Measurements from ENCODE around the gene KAZN.

- TF ChIP-seq EZH2 (IDR thresholded peaks at IDR 0.05; ENCODE audit: low read length, missing control alignments) = no peak
- TF ChIP-seq, protein P1, sequence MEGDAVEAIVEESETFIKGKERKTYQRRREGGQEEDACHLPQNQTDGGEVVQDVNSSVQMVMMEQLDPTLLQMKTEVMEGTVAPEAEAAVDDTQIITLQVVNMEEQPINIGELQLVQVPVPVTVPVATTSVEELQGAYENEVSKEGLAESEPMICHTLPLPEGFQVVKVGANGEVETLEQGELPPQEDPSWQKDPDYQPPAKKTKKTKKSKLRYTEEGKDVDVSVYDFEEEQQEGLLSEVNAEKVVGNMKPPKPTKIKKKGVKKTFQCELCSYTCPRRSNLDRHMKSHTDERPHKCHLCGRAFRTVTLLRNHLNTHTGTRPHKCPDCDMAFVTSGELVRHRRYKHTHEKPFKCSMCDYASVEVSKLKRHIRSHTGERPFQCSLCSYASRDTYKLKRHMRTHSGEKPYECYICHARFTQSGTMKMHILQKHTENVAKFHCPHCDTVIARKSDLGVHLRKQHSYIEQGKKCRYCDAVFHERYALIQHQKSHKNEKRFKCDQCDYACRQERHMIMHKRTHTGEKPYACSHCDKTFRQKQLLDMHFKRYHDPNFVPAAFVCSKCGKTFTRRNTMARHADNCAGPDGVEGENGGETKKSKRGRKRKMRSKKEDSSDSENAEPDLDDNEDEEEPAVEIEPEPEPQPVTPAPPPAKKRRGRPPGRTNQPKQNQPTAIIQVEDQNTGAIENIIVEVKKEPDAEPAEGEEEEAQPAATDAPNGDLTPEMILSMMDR (conservative IDR thresholded peaks at IDR 0.05 in 1 of 2, IDR thresholded peaks at IDR 0.05 in 1 of 2; ENCODE audit: low read depth in 1 of 2, low read length in 2 of 2) = no peak
These were observed 266.6 kb downstream of the KAZN start for GRCh38 chr1:14865106-14865505.

Data from fibroblast of lung (primary cell).